ENCODE measurements around the gene MBOAT1. TPM values are rescaled to one million over a fixed set of nuclear protein-coding genes. Genes with fewer than 3 reads are reported as not detected.

MBOAT1 gene
- total RNA-seq, 2 experiments from 2014 or later = not detected

DNA sequence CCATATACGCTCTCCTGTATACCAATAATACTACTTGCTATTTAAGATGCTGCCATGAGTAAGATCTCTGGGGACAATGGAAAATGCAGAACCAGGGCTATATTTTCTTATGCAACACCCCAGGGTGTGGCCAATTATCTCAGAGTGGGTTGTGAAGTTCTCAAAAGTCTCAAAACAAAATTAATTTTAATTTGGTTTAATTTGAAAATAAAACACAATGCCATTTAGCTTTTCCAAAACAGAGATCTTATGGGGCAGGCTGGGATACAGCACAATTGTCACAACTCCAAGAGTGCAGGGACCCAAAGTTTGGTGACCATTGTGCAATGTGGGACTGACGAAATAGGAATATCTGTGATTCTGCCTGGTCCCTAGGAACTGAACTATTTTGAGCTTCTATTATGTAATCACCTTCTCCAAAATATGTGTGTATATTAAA is 43.1 kb downstream of the MBOAT1 start:
- POLR2A ChIA-PET = interaction anchor here (0.7 kb wide), 1 partner anchor 28 kb away, joined by 3 read pairs; no protein-coding TSS in a partner anchor
- H3K27ac ChIP-seq (ENCODE audit: low read depth, low read length, poor library complexity, severe bottlenecking) = no peak overlapping the region
- intact Hi-C loops (cut with micrococcal nuclease; ENCODE audit: unreplicated experiment) = no loop called here
- H3K79me2 ChIP-seq (ENCODE audit: insufficient read depth, low read depth, low read length) = no peaks in the 10 kb centered on the region
- DNase-seq (ENCODE audit: low spot score) = no peak
- no peaks in the 10 kb centered on the region for H3K9me3 ChIP-seq (ENCODE audit: low read length)
- CTCF ChIA-PET (ENCODE audit: unreplicated experiment) = no interaction called here
- H3K4me1 ChIP-seq (ENCODE audit: insufficient read depth, low read length, poor library complexity, severe bottlenecking) = no peaks in the 10 kb centered on the region
- no peak overlapping the region for H3K4me2 ChIP-seq (ENCODE audit: low read length)
- no peaks in the 10 kb centered on the region for H4K20me1 ChIP-seq (ENCODE audit: insufficient read depth, low read length)
- TF ChIP-seq, protein P1, sequence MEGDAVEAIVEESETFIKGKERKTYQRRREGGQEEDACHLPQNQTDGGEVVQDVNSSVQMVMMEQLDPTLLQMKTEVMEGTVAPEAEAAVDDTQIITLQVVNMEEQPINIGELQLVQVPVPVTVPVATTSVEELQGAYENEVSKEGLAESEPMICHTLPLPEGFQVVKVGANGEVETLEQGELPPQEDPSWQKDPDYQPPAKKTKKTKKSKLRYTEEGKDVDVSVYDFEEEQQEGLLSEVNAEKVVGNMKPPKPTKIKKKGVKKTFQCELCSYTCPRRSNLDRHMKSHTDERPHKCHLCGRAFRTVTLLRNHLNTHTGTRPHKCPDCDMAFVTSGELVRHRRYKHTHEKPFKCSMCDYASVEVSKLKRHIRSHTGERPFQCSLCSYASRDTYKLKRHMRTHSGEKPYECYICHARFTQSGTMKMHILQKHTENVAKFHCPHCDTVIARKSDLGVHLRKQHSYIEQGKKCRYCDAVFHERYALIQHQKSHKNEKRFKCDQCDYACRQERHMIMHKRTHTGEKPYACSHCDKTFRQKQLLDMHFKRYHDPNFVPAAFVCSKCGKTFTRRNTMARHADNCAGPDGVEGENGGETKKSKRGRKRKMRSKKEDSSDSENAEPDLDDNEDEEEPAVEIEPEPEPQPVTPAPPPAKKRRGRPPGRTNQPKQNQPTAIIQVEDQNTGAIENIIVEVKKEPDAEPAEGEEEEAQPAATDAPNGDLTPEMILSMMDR (conservative IDR thresholded peaks at IDR 0.05; ENCODE audit: low read length) = no peak
- TF ChIP-seq EZH2phosphoT487 (IDR thresholded peaks at IDR 0.05; ENCODE audit: borderline replicate concordance, low read depth, low read length) = no peak
- no peak overlapping the region for H2AFZ ChIP-seq (ENCODE audit: low read length)
- BruUV-seq (replicated peaks) = no TSS peak
- no peaks in the 10 kb centered on the region for H3K36me3 ChIP-seq (ENCODE audit: insufficient read depth, low read length)
- no peak overlapping the region for H3K4me3 ChIP-seq (ENCODE audit: low read depth, low read length, poor library complexity, severe bottlenecking)
- no peaks in the 10 kb centered on the region for H3K9me2 ChIP-seq (ENCODE audit: insufficient read depth, low read length)

DNA sequence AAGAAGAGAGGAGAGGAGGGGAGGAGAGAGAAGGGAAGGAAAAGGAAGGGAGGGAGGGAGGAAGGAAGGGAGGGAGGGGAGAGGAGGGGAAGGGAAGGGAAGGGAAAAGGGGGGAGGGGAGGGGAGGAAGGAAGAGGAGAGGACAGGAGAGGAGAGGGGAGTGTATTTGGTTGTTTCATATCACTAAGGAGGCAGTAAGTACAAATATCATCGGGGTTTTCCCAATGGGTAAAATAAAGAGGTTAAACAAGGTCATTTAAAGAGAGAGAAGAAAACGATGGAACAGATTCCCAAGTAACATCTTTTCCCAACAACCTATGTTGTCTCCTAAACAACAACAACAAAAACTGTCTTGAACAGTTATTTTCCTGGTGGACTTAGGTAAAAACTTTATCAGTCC is 43.6 kb downstream of the MBOAT1 start:
- no peak overlapping the region for H3K4me3 ChIP-seq (ENCODE audit: low read depth, low read length, poor library complexity, severe bottlenecking)
- DNase-seq (ENCODE audit: low spot score) = no peak
- no peak overlapping the region for H3K4me2 ChIP-seq (ENCODE audit: low read length)
- TF ChIP-seq EZH2phosphoT487 (IDR thresholded peaks at IDR 0.05; ENCODE audit: borderline replicate concordance, low read depth, low read length) = no peak
- TF ChIP-seq, protein P1 (conservative IDR thresholded peaks at IDR 0.05; ENCODE audit: low read length) = no peak
- BruUV-seq (replicated peaks) = no TSS peak
- no peaks in the 10 kb centered on the region for H3K36me3 ChIP-seq (ENCODE audit: insufficient read depth, low read length)
- H3K79me2 ChIP-seq (ENCODE audit: insufficient read depth, low read depth, low read length) = no peaks in the 10 kb centered on the region
- H3K9me3 ChIP-seq (ENCODE audit: low read length) = no peaks in the 10 kb centered on the region
- no peaks in the 10 kb centered on the region for H3K4me1 ChIP-seq (ENCODE audit: insufficient read depth, low read length, poor library complexity, severe bottlenecking)
- H3K9me2 ChIP-seq (ENCODE audit: insufficient read depth, low read length) = no peaks in the 10 kb centered on the region
- ChIA-PET CTCF (ENCODE audit: unreplicated experiment) (no interaction called here), POLR2A (no interaction called here)
- intact Hi-C loops (cut with micrococcal nuclease; ENCODE audit: unreplicated experiment) = no loop called here
- H2AFZ ChIP-seq (ENCODE audit: low read length) = no peak overlapping the region
- no peak overlapping the region for H3K27ac ChIP-seq (ENCODE audit: low read depth, low read length, poor library complexity, severe bottlenecking)
- H4K20me1 ChIP-seq (ENCODE audit: insufficient read depth, low read length) = no peaks in the 10 kb centered on the region

DNA sequence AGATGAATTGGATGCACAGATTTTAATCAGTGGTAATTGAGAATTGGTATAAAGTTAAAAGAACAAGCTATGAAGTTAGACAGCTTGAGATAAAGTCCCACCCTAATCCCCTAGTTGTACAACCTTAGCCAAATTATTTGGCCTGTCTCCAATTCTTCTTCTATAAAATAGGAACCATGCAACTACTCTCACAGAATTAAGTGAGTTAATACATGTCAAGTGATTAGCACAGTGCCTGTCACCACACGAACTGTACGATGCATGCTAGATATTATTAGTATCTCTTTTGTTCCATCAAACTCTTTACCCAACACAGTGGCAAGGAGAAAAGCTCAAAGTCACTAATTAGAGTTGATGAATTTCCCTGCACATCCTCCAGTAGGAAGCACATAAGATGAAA is 44.7 kb downstream of the MBOAT1 start:
- Histone ChIP-seq H4K20me1 (ENCODE audit: insufficient read depth, low read length) (no peaks in the 10 kb centered on the region), H3K4me1 (ENCODE audit: insufficient read depth, low read length, poor library complexity, severe bottlenecking) (no peaks in the 10 kb centered on the region), H3K9me3 (ENCODE audit: low read length) (no peaks in the 10 kb centered on the region), H3K79me2 (ENCODE audit: insufficient read depth, low read depth, low read length) (no peaks in the 10 kb centered on the region), H3K4me3 (ENCODE audit: low read depth, low read length, poor library complexity, severe bottlenecking) (no peak overlapping the region), H2AFZ (ENCODE audit: low read length) (no peak overlapping the region), H3K4me2 (ENCODE audit: low read length) (no peak overlapping the region), H3K36me3 (ENCODE audit: insufficient read depth, low read length) (no peaks in the 10 kb centered on the region), H3K9me2 (ENCODE audit: insufficient read depth, low read length) (no peaks in the 10 kb centered on the region), H3K27ac (ENCODE audit: low read depth, low read length, poor library complexity, severe bottlenecking) (no peak overlapping the region)
- CTCF ChIA-PET (ENCODE audit: unreplicated experiment) = no interaction called here
- no TSS peak for BruUV-seq (replicated peaks)
- DNase-seq (ENCODE audit: low spot score) = no peak
- intact Hi-C loops (cut with micrococcal nuclease; ENCODE audit: unreplicated experiment) = no loop called here
- no peak for TF ChIP-seq EZH2phosphoT487 (IDR thresholded peaks at IDR 0.05; ENCODE audit: borderline replicate concordance, low read depth, low read length)
- TF ChIP-seq, protein P1 (conservative IDR thresholded peaks at IDR 0.05; ENCODE audit: low read length) = no peak
- POLR2A ChIA-PET = interaction anchor here (0.5 to 1.0 kb wide), 2 partner anchors 11 to 1260 kb away, joined by 3 read pairs; no protein-coding TSS in a partner anchor
